GM12878 (cell line): ENCODE measurements around the gene SETD1A. TPM values are rescaled to one million over a fixed set of nuclear protein-coding genes. Genes with fewer than 3 reads are reported as not detected.

Experiments
- ATAC-seq: fragments of 200-7000 bp; cut with Tn5 transposase; 3 replicates; pipeline ENCODE4 v1.9.1; 2020; ENCODE audit warnings: mild to moderate bottlenecking, moderate library complexity
- BruUV-seq: library from RNA; stranded (reverse); fragments of 400-500 nt; replicated peaks from 2 replicates; lab custom pipeline; 2021; lab: Mats Ljungman, UMichigan
- CTCF ChIA-PET: fragments of 300-600 bp; sonication (Branson Sonifier 250); formaldehyde crosslinking; extraction: SDS; loops from one replicate; lab custom pipeline; 2021; ENCODE audit warnings: inconsistent platforms; lab: Yijun Ruan, JAX
- POLR2A ChIA-PET: fragments of 350-600 bp; formaldehyde crosslinking; extraction: SDS; loops from one replicate; lab custom pipeline; 2021; ENCODE audit warnings: inconsistent platforms; lab: Charles Lee
- RAD21 ChIA-PET: fragments of 300-600 bp; sonication (Branson Sonifier 250); formaldehyde crosslinking; loops from one replicate; lab custom pipeline; 2023; ENCODE audit warnings: antibody characterized with exemption; ENCODE audit not compliant: unreplicated experiment; lab: Charles Lee
- SMC1A ChIA-PET: fragments of 300-600 bp; sonication (Branson Sonifier 250); formaldehyde crosslinking; loops from one replicate; lab custom pipeline; 2023; ENCODE audit not compliant: unreplicated experiment, uncharacterized antibody; lab: Charles Lee
- DNase-seq: peaks from one replicate; pipeline ENCODE4 v3.0.0-alpha.2; 2011; ENCODE audit warnings: low read depth, low spot score
- FAIRE-seq: peaks from 3 replicates; lab custom pipeline; 2011; peaks lifted over from hg19 to GRCh38; lab: Jason Lieb, UNC
- H2AFZ ChIP-seq: 2 replicates; pipeline ENCODE4 v1.6.0; 2011; ENCODE audit warnings: low read depth, low read length, control low read depth; ENCODE audit not compliant: control insufficient read depth
- H3K27ac ChIP-seq: 2 replicates; pipeline ENCODE4 v1.5.1; 2011; ENCODE audit warnings: control low read depth; ENCODE audit not compliant: control insufficient read depth, insufficient read depth
- H3K27me3 ChIP-seq, 2 experiments: replicated peaks in 1 of 2; 2 replicates each; pipeline versions ENCODE4 v1.6.0 to v1.6.1; 2011; ENCODE audit warnings: low read length in 1 of 2; ENCODE audit not compliant: control insufficient read depth in 2 of 2, insufficient read depth in 2 of 2
- H3K36me3 ChIP-seq, 2 experiments: 2 replicates each; pipeline ENCODE4 v1.5.1; 2011; ENCODE audit warnings: low read length in 1 of 2; ENCODE audit not compliant: control insufficient read depth in 2 of 2, insufficient read depth in 2 of 2
- H3K4me1 ChIP-seq: 2 replicates; pipeline ENCODE4 v1.6.1; 2011; ENCODE audit warnings: mild to moderate bottlenecking, low read length, moderate library complexity, mixed read lengths; ENCODE audit not compliant: control insufficient read depth, insufficient read depth
- H3K4me2 ChIP-seq: 2 replicates; pipeline ENCODE4 v1.6.0; 2011; ENCODE audit warnings: control low read depth; ENCODE audit not compliant: control insufficient read depth, insufficient read depth
- H3K4me3 ChIP-seq: fragments of 200-600 bp; sonication (generic); 2 replicates; pipeline ENCODE4 v1.5.1; 2016
- H3K79me2 ChIP-seq: 2 replicates; pipeline ENCODE4 v1.6.0; 2011; ENCODE audit warnings: low read length; ENCODE audit not compliant: control insufficient read depth, insufficient read depth
- H3K9ac ChIP-seq: 2 replicates; pipeline ENCODE4 v1.8.0; 2011; ENCODE audit warnings: low read length, control low read depth, mixed read lengths; ENCODE audit not compliant: control insufficient read depth, insufficient read depth
- H3K9me3 ChIP-seq: replicated peaks from 3 replicates; pipeline ENCODE4 v1.5.1; 2011; ENCODE audit warnings: mild to moderate bottlenecking, low read length; ENCODE audit not compliant: control insufficient read depth, insufficient read depth
- H4K20me1 ChIP-seq: 2 replicates; pipeline ENCODE4 v1.6.0; 2011; ENCODE audit not compliant: control insufficient read depth, insufficient read depth
- CBFB ChIP-seq: IDR thresholded peaks from 2 replicates; pipeline ENCODE4 v1.6.1; 2016; ENCODE audit warnings: antibody characterized with exemption, low read depth
- HSF1 ChIP-seq: fragments of 150-350 bp; IDR thresholded peaks from 2 replicates; pipeline ENCODE4 v1.6.1; 2014; ENCODE audit warnings: mild to moderate bottlenecking, low read depth, low read length
- JUND ChIP-seq: IDR thresholded peaks from 2 replicates; pipeline ENCODE4 v1.6.1; 2012; ENCODE audit warnings: low read depth, mild to moderate bottlenecking, low read length, improper control_type of control experiment, moderate library complexity
- MEF2B ChIP-seq: fragments of 450-650 bp; IDR thresholded peaks from 2 replicates; pipeline ENCODE4 v1.6.1; 2018; ENCODE audit warnings: mild to moderate bottlenecking, moderate library complexity; ENCODE audit not compliant: partially characterized antibody, poor library complexity, severe bottlenecking
- MXI1 ChIP-seq: fragments of 150-350 bp; IDR thresholded peaks from 2 replicates; pipeline ENCODE4 v1.6.1; 2011; ENCODE audit warnings: low read depth, mild to moderate bottlenecking, inconsistent platforms, low read length, improper control_type of control experiment
- MYB ChIP-seq: fragments of 150-350 bp; IDR thresholded peaks from 2 replicates; pipeline ENCODE4 v1.6.1; 2014; ENCODE audit warnings: mild to moderate bottlenecking, low read depth, low read length, borderline replicate concordance
- NR2C2 ChIP-seq: IDR thresholded peaks from 2 replicates; pipeline ENCODE4 v1.6.1; 2011; ENCODE audit warnings: borderline replicate concordance, low read depth; ENCODE audit not compliant: control insufficient read depth, insufficient read length
- POLR2AphosphoS2 ChIP-seq: IDR thresholded peaks from 2 replicates; pipeline ENCODE4 v1.6.1; 2011; ENCODE audit warnings: low read depth, mild to moderate bottlenecking, low read length, improper control_type of control experiment, moderate library complexity
- RCOR1 ChIP-seq: conservative IDR thresholded peaks from 2 replicates; pipeline ENCODE4 v1.6.1; 2012; ENCODE audit warnings: low read depth, low read length, improper control_type of control experiment
- SIX5 ChIP-seq: IDR thresholded peaks from 2 replicates; pipeline ENCODE4 v1.6.1; 2011; ENCODE audit warnings: mild to moderate bottlenecking, low read depth, low read length, moderate library complexity; ENCODE audit not compliant: severe bottlenecking
- SMAD5 ChIP-seq: IDR thresholded peaks from 2 replicates; pipeline ENCODE4 v1.6.1; 2016; ENCODE audit warnings: antibody characterized with exemption, low read depth
- SMC3 ChIP-seq: IDR thresholded peaks from 2 replicates; pipeline ENCODE4 v1.6.1; 2011; ENCODE audit warnings: low read length, improper control_type of control experiment, borderline replicate concordance
- SREBF1 ChIP-seq: IDR thresholded peaks from 2 replicates; pipeline ENCODE4 v1.6.1; 2012; ENCODE audit warnings: mild to moderate bottlenecking, low read length
- STAT3 ChIP-seq: IDR thresholded peaks from 2 replicates; pipeline ENCODE4 v1.6.1; 2011; ENCODE audit warnings: low read depth, low read length, improper control_type of control experiment
- TCF12 ChIP-seq: IDR thresholded peaks from 2 replicates; pipeline ENCODE4 v1.6.1; 2011; ENCODE audit warnings: low read depth, mild to moderate bottlenecking, low read length
- ZNF24 ChIP-seq: fragments of 450-650 bp; IDR thresholded peaks from 2 replicates; pipeline ENCODE4 v1.6.1; 2017; ENCODE audit warnings: antibody characterized with exemption, mild to moderate bottlenecking
- WGBS: methylation state at CpG from one replicate; pipeline ENCODE4 v1.1.6; 2016; ENCODE audit warnings: low lambda C conversion rate; ENCODE audit not compliant: insufficient replicate concordance, insufficient coverage; ENCODE audit errors: missing lambda C conversion rate; 5-methylcytosine and 5-hydroxymethylcytosine counted together
- in situ Hi-C: fragments of 300-500 bp; cut with MboI; formaldehyde crosslinking; loops from 9 replicates; pipeline ENCODE4 v1.14.3; 2018; ENCODE audit warnings: mixed read lengths
- intact Hi-C: fragments of 100-400 bp; cut with micrococcal nuclease; formaldehyde crosslinking; loops from one replicate; pipeline ENCODE4 v1.14.2; 2022; ENCODE audit not compliant: unreplicated experiment
- polyA plus RNA-seq, 11 experiments: library from polyadenylated mRNA; depleted of rRNA in 4 of 11; unstranded in 6 of 11; stranded (reverse) in 5 of 11; fragments of >200 nt; fragmentation: Nextera tagmentation in 4 of 11; fragmentation: Illumina TruSeq in 1 of 11; extraction: Ambion mirVana in 4 of 11; extraction: Trizol in 1 of 11; gene quantifications; 1 replicate in 1 of 11; 2 replicates in 10 of 11; pipeline versions ENCODE4 v1.2.1 to v1.2.3, GENCODE V29; 2011 to 2016; ENCODE audit warnings: inconsistent platforms in 2 of 11, missing spikeins in 2 of 11, low read depth in 1 of 11
- total RNA-seq, 4 experiments: library from RNA; depleted of rRNA in 3 of 4; stranded (reverse); fragments of >200 nt in 3 of 4; fragmentation: Illumina TruSeq in 1 of 4; extraction: Trizol in 1 of 4; gene quantifications; 2 replicates each; pipeline versions ENCODE4 v1.2.1 to v1.2.3, GENCODE V29; 2013 to 2021
- TF ChIP-seq, protein P1 (sequence below): IDR thresholded peaks from 2 replicates; pipeline ENCODE4 v1.6.1; 2011; ENCODE audit warnings: low read depth, low read length, improper control_type of control experiment, borderline replicate concordance
- TF ChIP-seq, protein P2 (sequence below): fragments of 450-650 bp; IDR thresholded peaks from 2 replicates; pipeline ENCODE4 v1.6.1; 2017; ENCODE audit warnings: low read depth, mild to moderate bottlenecking, moderate library complexity
- TF ChIP-seq, protein P3 (sequence below): IDR thresholded peaks from 2 replicates; pipeline ENCODE4 v1.6.1; 2012; ENCODE audit warnings: low read depth, low read length, improper control_type of control experiment

The SETD1A gene
- total and polyA plus RNA-seq, 10 of the 15 experiments (the other 5 are each of a cell fraction or from before 2014, with no cell fraction given) = 0.02 to 25.9 (median 4.9) TPM

- no peak overlapping the region for H2AFZ ChIP-seq
- no peak overlapping the region for H3K9ac ChIP-seq
- ChIA-PET SMC1A (no interaction called here), POLR2A (no interaction called here), RAD21 (interaction anchor here (0.7 kb wide), 1 partner anchor 384 kb away, joined by 3 read pairs; no protein-coding TSS in a partner anchor)
- H3K9me3 ChIP-seq = no peaks in the 10 kb centered on the region
- no peak overlapping the region for H3K4me3 ChIP-seq
- H3K27me3 ChIP-seq = no peaks in the 10 kb centered on the region
- no peak overlapping the region for H3K27ac ChIP-seq
- peaks cover 15 to 21% of the 10 kb centered on the region in 2 experiments; a peak in 3 of 4 replicates for H3K36me3 ChIP-seq
- DNase-seq (no peak), ATAC-seq (no peak)
- H4K20me1 ChIP-seq = no peaks in the 10 kb centered on the region
- in situ Hi-C loops (no loop called here), intact Hi-C loops (no loop called here)
- TF ChIP-seq CBFB = no peak
- no peak for TF ChIP-seq SMC3
- TF ChIP-seq NR2C2 = no peak
- TF ChIP-seq, protein P1, sequence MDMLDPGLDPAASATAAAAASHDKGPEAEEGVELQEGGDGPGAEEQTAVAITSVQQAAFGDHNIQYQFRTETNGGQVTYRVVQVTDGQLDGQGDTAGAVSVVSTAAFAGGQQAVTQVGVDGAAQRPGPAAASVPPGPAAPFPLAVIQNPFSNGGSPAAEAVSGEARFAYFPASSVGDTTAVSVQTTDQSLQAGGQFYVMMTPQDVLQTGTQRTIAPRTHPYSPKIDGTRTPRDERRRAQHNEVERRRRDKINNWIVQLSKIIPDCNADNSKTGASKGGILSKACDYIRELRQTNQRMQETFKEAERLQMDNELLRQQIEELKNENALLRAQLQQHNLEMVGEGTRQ = no peak
- no peak for TF ChIP-seq TCF12
- no peak for TF ChIP-seq JUND
- TF ChIP-seq, protein P2, sequence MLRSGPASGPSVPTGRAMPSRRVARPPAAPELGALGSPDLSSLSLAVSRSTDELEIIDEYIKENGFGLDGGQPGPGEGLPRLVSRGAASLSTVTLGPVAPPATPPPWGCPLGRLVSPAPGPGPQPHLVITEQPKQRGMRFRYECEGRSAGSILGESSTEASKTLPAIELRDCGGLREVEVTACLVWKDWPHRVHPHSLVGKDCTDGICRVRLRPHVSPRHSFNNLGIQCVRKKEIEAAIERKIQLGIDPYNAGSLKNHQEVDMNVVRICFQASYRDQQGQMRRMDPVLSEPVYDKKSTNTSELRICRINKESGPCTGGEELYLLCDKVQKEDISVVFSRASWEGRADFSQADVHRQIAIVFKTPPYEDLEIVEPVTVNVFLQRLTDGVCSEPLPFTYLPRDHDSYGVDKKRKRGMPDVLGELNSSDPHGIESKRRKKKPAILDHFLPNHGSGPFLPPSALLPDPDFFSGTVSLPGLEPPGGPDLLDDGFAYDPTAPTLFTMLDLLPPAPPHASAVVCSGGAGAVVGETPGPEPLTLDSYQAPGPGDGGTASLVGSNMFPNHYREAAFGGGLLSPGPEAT = no peak
- TF ChIP-seq MEF2B = no peak
- TF ChIP-seq SREBF1 = no peak
- no peak for TF ChIP-seq MXI1
- TF ChIP-seq RCOR1 = no peak
- no peak for TF ChIP-seq MYB
- TF ChIP-seq SMAD5 = no peak
- no peak for TF ChIP-seq POLR2AphosphoS2
- TF ChIP-seq HSF1 = no peak
- TF ChIP-seq SIX5 = no peak
- TF ChIP-seq, protein P3, sequence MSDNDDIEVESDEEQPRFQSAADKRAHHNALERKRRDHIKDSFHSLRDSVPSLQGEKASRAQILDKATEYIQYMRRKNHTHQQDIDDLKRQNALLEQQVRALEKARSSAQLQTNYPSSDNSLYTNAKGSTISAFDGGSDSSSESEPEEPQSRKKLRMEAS = no peak
- no peak for TF ChIP-seq STAT3
- no peak for TF ChIP-seq ZNF24
- TF ChIP-seq, all 136 proteins: peak for 0
- Histone ChIP-seq H3K4me1 (no peaks in the 10 kb centered on the region), H3K79me2 (no peaks in the 10 kb centered on the region), H3K4me2 (no peak overlapping the region)
- FAIRE-seq = no peak
- BruUV-seq = no TSS peak
- 95% methylated on average over 13 of the region's 14 CpGs for WGBS
- CTCF ChIA-PET = no interaction called here
Measured at GRCh38 chr16:30971298-30971697, 13.7 kb downstream of the SETD1A start.
